Endometrial microvascular endothelial cells (primary cell): Measurements from ENCODE around the gene ZCCHC24. TPM values are rescaled to one million over a fixed set of nuclear protein-coding genes. Genes with fewer than 3 reads are reported as not detected.

Experiments used
- in situ Hi-C: cut with HindIII; loops from 2 replicates; pipeline ENCODE4 v1.10.0; 2017; ENCODE audit warnings: low sequenced_read_pairs, low pct_unique_long_range_greater_than_20kb; ENCODE audit errors: inconsistent ontology term
- total RNA-seq: library from RNA; depleted of rRNA; stranded (reverse); fragments of >200 nt; gene quantifications from one replicate; pipeline ENCODE4 v1.2.3, GENCODE V29; 2015; ENCODE audit errors: inconsistent ontology term

ZCCHC24 gene
- total RNA-seq, 1 donor from 2014 or later = 5.6 TPM

- in situ Hi-C loops = no loop called here
Measured at GRCh38 chr10:79436850-79437103, 8.6 kb downstream of the ZCCHC24 start.

- in situ Hi-C loops = no loop called here
Measured at GRCh38 chr10:79436066-79436849, 9.2 kb downstream of the ZCCHC24 start.

- in situ Hi-C loops = no loop called here
Measured at GRCh38 chr10:79435271-79436065, 10.0 kb downstream of the ZCCHC24 start.

DNA sequence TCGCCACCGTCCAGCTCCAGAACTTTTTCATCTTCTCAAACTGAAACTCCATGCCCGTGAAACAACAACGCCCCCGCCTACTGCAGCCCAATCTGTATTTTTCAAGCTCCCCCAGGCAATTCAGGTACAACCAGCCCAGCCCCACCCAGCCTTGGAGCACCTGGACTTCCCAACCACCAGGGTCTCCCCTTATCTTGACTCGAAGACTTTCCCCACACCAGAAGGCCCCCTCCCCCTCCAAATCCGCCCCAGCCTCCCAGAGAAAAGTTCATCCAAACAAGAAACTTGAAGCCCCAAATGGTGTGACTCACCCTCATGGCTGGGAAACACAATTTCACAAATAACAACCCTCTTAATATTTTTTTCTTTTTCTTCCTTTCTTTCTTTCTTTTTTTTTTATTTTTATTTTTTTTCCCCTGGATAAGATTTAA is 10.6 kb downstream of the ZCCHC24 start:
- in situ Hi-C loops = no loop called here

DNA sequence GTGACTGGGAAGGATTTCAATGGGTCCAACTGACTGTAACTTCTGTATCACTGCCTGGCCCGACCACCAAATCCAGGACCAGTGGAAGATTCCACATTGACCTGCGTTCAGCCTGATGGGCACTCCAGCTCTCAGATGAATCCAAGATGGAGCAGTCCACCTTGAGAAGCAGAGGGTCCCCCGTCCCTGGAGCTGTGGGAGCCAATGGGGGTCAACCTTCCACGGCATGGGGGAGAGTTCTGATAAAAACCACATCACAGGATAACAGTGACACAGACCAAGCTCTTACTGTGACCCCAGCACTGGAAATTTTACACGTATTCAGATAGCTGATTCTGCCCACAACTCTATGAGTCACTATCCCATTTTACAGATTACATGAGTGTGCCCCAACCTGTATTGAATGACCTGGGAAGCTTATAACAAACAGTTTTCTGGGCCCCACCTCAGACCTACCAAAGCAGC is 11.2 kb downstream of the ZCCHC24 start:
- in situ Hi-C loops = no loop called here

GRCh38 chr10:79433324-79434222 is 11.9 kb downstream of the ZCCHC24 start:
- in situ Hi-C loops = no loop called here

- in situ Hi-C loops = no loop called here
Measured at GRCh38 chr10:79431891-79432831, 13.3 kb downstream of the ZCCHC24 start.

DNA sequence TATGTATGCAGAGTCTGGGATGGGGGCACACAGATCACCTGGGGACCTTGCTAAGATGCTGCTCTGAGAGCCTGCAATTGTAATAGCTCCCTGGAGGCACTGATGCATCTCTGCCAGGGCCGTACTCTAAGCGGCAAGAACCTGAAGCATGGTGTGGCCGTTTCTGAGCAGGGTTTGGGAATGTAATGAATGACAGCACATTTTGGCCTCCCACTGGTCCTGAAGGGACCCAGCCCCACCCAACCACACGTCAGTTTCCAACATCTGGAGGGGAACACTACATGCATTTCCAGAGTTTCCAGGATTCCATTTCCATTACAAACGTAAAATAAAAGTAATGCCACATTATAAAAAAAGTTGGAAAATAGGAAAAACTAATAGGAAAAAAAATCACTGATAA is 14.0 kb downstream of the ZCCHC24 start:
- in situ Hi-C loops = no loop called here

DNA sequence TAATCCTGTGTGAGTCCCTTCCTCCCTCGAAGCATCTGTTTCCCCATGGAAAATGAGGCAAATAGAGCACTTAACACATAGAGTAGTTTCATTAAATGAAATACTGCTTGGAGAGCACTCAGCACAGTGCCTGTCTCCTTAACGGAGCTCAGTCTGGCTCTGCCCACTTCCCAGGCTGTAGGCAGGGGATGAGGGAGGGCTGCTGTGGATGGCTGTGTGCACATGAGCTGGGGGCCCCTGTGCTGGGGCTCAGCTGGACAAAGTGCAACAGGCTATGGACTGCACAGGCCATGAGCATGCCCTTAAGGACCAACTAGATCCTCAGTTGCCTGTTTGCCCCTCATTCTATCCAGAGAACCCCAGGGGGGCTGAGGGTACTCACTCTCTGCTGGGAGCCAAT is 14.5 kb downstream of the ZCCHC24 start:
- in situ Hi-C loops = no loop called here

DNA sequence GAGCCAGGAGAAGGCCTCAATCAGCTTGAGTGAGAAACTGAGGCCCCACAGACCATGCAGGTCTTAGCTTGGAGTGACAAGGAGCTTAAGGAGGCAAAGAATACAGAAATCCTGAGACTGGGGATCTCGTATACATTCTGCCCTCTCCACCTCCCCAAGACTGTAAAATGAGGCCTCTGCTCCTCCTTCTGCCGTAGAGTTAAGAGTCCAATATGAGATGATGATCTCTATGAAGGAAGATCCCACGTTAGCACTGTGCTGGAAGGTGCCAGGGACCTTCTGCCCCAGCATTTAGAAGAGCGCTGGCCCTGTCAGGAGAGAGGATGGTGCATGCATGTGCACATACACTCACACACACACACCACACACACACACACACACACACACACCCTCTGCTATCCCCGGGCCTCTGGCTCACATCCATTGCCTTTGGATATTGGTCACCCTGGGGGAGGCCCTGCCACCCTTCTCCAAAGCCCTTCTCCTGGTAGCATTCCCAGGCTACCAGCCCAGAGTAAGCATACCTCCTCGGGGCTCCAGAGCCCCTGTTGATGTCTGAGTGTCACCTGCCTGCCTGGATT is 15.0 kb downstream of the ZCCHC24 start:
- in situ Hi-C loops = no loop called here

DNA sequence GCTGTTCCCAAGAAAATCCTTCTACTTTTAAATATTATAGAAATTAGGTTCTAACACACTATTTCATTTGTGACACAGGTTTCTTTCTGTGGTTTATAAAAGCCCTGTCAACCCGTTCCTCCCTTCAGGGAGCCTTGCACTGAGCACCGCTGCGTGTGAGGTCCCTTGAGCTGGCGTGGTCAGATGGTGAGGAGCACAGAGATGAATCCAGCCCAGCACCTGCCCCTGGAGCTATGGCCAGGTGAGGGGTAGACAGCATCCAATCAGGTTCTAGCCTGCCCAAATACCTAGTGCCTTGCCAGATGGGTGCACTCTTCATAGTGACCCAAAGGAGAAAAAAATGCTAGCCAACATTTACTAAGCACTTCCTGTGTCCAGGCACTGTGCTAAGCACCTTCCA is 15.7 kb downstream of the ZCCHC24 start:
- in situ Hi-C loops = no loop called here

DNA sequence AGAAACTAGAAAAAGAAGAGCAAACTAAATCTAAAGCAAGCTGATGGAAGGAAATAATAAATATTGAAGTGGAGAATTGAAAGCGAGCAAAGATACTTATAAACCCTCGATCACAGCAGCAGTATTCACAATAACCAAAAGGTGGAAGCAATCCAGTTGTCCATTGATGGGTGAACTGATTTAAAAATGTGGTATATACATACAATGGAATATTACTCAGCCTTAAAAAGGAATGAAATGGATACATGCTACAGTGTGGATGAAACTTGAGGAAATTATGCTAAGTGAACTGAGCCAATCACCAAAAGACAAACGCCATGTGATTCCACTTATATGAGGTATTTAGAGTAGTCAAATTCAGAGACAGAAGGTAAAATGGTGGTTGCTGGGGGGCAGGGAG is 17.5 kb downstream of the ZCCHC24 start:
- in situ Hi-C loops = no loop called here

DNA sequence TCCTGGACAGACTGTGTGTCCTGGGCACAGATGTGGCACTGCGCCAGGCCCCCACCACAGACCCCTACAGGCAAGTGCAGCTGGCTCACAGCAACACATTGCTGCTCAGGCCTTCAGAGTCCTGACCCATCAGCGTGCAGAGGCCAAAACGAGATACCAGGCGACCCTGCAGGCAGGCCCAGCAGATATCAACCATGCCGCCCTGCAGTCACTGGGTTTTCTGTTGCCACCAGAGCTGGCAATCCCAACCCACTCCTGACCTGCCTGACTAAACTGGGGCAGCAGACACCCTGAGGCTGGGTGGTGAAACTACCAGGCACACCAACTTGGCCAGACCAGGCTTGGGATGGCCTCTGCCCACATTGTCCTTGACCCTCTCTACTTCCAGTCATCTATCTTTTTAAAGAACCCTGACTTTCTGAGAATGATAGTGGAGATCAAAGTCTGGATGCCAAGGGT is 20.3 kb downstream of the ZCCHC24 start:
- in situ Hi-C loops = no loop called here

- in situ Hi-C loops = no loop called here
Measured at GRCh38 chr10:79424221-79425073, 21.0 kb downstream of the ZCCHC24 start.

DNA sequence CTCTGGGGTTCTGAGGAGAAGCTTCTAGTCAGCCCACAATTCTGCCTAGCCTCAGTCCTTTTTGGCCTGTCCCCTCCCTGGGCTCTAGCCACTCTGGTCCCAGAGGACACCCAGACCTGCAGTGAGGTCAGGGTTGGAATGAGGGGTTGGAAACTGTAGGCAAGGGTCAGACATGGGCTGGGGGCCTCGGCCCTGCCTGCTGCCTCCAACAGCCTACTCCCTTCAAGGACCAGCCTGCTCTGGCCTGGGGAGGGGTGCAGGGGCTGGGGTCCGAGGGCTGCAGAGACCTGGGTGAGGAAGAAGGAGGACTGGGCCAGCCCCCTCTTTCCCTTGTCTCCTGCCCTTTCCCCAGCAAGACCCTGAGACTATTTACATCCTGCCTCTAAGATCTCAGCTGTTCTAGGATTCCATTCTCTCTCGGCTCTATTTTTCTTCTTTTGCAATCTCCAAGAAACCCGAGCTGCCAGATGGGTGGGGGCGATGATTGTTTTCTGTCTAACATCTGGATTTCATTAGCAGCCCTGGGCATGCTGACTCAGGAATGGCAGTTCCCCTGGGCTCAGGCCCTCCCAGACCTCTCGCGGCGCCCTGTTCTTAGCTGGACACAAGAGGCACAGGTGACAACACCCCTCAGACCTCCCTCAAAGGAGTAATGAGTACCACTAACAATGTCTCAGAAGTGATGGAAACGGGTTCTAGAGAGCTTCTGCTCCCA is 23.1 kb downstream of the ZCCHC24 start:
- in situ Hi-C loops = no loop called here

- in situ Hi-C loops = no loop called here
Measured at GRCh38 chr10:79420974-79421688, 24.3 kb downstream of the ZCCHC24 start.
